Endodermal cell (in vitro differentiated cells): Measurements from ENCODE around the gene B4GALT5. TPM values are rescaled to one million over a fixed set of nuclear protein-coding genes. Genes with fewer than 3 reads are reported as not detected.

Experiments
- DNase-seq: peaks from one replicate; pipeline ENCODE4 v3.0.0-alpha.2; 2017
- H3K27ac ChIP-seq: 2 replicates; pipeline ENCODE4 v1.5.1; 2013; ENCODE audit warnings: mild to moderate bottlenecking, low read depth, low read length, moderate library complexity
- H3K27me3 ChIP-seq: 2 replicates; pipeline ENCODE4 v1.6.1; 2013; ENCODE audit warnings: mild to moderate bottlenecking, low read length, moderate library complexity; ENCODE audit not compliant: insufficient read depth, control insufficient read depth, poor library complexity, severe bottlenecking
- H3K36me3 ChIP-seq: 2 replicates; pipeline ENCODE4 v1.7.0; 2013; ENCODE audit warnings: mild to moderate bottlenecking, low read length, moderate library complexity; ENCODE audit not compliant: control insufficient read depth, insufficient read depth
- H3K4me1 ChIP-seq: one replicate; pipeline ENCODE4 v1.7.0; 2013; ENCODE audit warnings: low read length; ENCODE audit not compliant: control insufficient read depth, insufficient read depth
- H3K4me3 ChIP-seq: 2 replicates; pipeline ENCODE4 v1.5.1; 2013; ENCODE audit warnings: mild to moderate bottlenecking, low read length, moderate library complexity
- H3K9ac ChIP-seq: 2 replicates; pipeline ENCODE4 v1.6.1; 2013; ENCODE audit warnings: mild to moderate bottlenecking, low read length, moderate library complexity; ENCODE audit not compliant: poor library complexity, severe bottlenecking; ENCODE audit errors: extremely low read depth
- H3K9me3 ChIP-seq: 2 replicates; pipeline ENCODE4 v1.6.1; 2013; ENCODE audit warnings: mild to moderate bottlenecking, low read length, moderate library complexity; ENCODE audit not compliant: control insufficient read depth
- H3K27ac Mint-ChIP-seq: 2 replicates; pipeline ENCODE4 v1.8.0; 2020; ENCODE audit warnings: mixed read lengths
- H3K27me3 Mint-ChIP-seq: 2 replicates; pipeline ENCODE4 v1.8.0; 2021; ENCODE audit warnings: mild to moderate bottlenecking, mixed read lengths; ENCODE audit not compliant: insufficient read depth
- H3K36me3 Mint-ChIP-seq: 2 replicates; pipeline ENCODE4 v1.8.0; 2020; ENCODE audit warnings: low read depth, mixed read lengths
- H3K4me1 Mint-ChIP-seq: 2 replicates; pipeline ENCODE4 v1.8.0; 2020; ENCODE audit warnings: mixed read lengths
- H3K4me3 Mint-ChIP-seq: 2 replicates; pipeline ENCODE4 v1.8.0; 2020; ENCODE audit warnings: mild to moderate bottlenecking, moderate library complexity, mixed read lengths
- H3K9me3 Mint-ChIP-seq: 2 replicates; pipeline ENCODE4 v1.8.0; 2020; ENCODE audit warnings: mild to moderate bottlenecking, mixed read lengths
- WGBS, 2 experiments: methylation state at CpG; one replicate each; pipeline versions ENCODE4 v1.1.5 to v1.1.7; 2013; ENCODE audit warnings: missing lambda C conversion rate in 2 of 2, mixed read lengths in 1 of 2; ENCODE audit not compliant: insufficient coverage in 1 of 2, insufficient read length in 1 of 2; 5-methylcytosine and 5-hydroxymethylcytosine counted together
- total RNA-seq, 2 donors: library from RNA; stranded (reverse); fragmentation: NEBNext Ultra II Directional in 1 of 2; extraction: Animal tissue kit (Norgen Biotek cat#: 25700) in 1 of 2; gene quantifications; 2 replicates in 1 of 2; 3 replicates in 1 of 2; pipeline ENCODE4 v1.2.1, GENCODE V29; 2021
- TF ChIP-seq, protein P1 (sequence below): fragments of 200-600 bp; sonication (generic); conservative IDR thresholded peaks from 2 replicates; pipeline ENCODE4 v1.5.0; 2021; ENCODE audit warnings: antibody characterized with exemption, mild to moderate bottlenecking

B4GALT5 gene
- total RNA-seq, 2 donors from 2014 or later = 57.0 to 58.8 TPM

DNA sequence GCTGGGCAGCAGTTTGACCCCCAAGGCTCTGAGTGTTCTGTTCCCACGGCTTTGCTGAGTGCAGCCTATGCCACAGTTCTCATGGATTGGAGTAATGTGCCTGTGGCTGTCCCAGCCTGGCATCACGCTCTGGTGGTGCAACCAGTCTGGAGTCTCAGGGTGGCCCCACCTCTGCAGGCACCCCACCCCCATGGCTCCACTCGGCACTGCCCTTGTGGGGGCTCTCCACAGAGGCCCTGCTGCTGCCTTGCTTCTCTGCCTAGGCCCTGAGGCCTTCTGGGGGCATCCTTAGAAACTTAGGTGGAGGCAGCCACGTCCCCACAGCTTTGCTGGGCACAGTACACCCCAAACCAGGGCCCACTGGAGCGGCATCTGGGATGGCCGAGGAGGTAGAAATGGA lies 25.4 kb upstream of the B4GALT5 start:
- TF ChIP-seq, protein P1, sequence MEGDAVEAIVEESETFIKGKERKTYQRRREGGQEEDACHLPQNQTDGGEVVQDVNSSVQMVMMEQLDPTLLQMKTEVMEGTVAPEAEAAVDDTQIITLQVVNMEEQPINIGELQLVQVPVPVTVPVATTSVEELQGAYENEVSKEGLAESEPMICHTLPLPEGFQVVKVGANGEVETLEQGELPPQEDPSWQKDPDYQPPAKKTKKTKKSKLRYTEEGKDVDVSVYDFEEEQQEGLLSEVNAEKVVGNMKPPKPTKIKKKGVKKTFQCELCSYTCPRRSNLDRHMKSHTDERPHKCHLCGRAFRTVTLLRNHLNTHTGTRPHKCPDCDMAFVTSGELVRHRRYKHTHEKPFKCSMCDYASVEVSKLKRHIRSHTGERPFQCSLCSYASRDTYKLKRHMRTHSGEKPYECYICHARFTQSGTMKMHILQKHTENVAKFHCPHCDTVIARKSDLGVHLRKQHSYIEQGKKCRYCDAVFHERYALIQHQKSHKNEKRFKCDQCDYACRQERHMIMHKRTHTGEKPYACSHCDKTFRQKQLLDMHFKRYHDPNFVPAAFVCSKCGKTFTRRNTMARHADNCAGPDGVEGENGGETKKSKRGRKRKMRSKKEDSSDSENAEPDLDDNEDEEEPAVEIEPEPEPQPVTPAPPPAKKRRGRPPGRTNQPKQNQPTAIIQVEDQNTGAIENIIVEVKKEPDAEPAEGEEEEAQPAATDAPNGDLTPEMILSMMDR = no peak
- H3K36me3 ChIP-seq = no peaks in the 10 kb centered on the region
- peaks cover 12% of the 10 kb centered on the region for H3K4me1 Mint-ChIP-seq
- no peaks in the 10 kb centered on the region for H3K27me3 Mint-ChIP-seq
- no peaks in the 10 kb centered on the region for H3K36me3 Mint-ChIP-seq
- no peak overlapping the region for H3K27ac ChIP-seq
- no peaks in the 10 kb centered on the region for H3K4me1 ChIP-seq
- 77 to 88% methylated on average over 1 to 6 of the region's 6 CpGs for WGBS, 2 experiments
- H3K9me3 ChIP-seq = no peaks in the 10 kb centered on the region
- H3K4me3 ChIP-seq = no peak overlapping the region
- DNase-seq = no peak
- no peak overlapping the region for H3K27ac Mint-ChIP-seq
- H3K4me3 Mint-ChIP-seq = no peak overlapping the region
- no peaks in the 10 kb centered on the region for H3K27me3 ChIP-seq
- H3K9ac ChIP-seq = no peak overlapping the region
- H3K9me3 Mint-ChIP-seq = no peaks in the 10 kb centered on the region

DNA sequence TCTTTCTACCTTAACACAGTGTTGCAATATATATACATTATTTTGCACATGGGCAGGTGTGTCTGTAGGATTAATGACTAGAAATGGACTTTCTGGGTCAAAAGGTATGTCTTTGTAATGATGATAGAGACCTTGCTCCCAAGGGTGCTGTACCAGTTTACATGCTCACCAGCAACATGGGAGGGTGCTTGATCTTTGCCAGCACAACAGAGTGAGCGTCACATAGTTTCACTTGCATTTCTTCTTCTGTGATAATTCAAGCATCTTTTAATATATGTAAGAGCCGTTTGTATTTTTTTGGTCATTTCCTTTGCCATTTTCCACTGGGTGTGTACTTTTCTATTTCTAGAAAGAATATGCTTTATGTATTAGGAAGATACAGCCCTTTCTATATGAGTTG lies 23.6 kb upstream of the B4GALT5 start:
- no peaks in the 10 kb centered on the region for H3K9me3 Mint-ChIP-seq
- no peak overlapping the region for H3K4me3 ChIP-seq
- H3K27ac Mint-ChIP-seq = no peak overlapping the region
- DNase-seq = no peak
- H3K36me3 Mint-ChIP-seq = no peaks in the 10 kb centered on the region
- peaks cover 11% of the 10 kb centered on the region for H3K4me1 Mint-ChIP-seq
- H3K27me3 Mint-ChIP-seq = no peaks in the 10 kb centered on the region
- no peaks in the 10 kb centered on the region for H3K9me3 ChIP-seq
- H3K9ac ChIP-seq = no peak overlapping the region
- no peak overlapping the region for H3K4me3 Mint-ChIP-seq
- TF ChIP-seq, protein P1 = no peak
- 91% methylated on average over 2 of the region's 2 CpGs; no CpG with 5 or more reads in 1 of the 2 experiments for WGBS, 2 experiments
- no peaks in the 10 kb centered on the region for H3K27me3 ChIP-seq
- no peaks in the 10 kb centered on the region for H3K36me3 ChIP-seq
- no peak overlapping the region for H3K27ac ChIP-seq
- no peaks in the 10 kb centered on the region for H3K4me1 ChIP-seq

DNA sequence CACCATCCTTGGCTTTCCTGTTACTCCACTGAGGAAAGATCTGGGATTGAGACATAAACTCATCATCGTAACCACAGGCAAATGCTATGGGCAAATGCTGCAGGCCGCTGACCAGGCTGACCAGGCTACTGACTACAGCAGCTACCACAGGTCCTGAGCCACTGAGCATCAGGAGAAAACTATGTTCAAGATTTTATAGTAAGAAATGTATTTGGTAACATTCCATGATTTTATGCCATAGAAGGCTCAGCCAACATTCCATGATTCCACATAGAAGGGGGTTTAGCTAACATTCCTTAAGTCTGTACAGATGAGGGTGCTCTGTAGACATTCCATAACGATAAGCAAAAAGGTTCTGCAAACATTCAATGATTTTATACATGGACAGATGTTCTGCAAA lies 16.1 kb upstream of the B4GALT5 start:
- no peaks in the 10 kb centered on the region for H3K9me3 ChIP-seq
- H3K4me1 Mint-ChIP-seq = peaks cover 9% of the 10 kb centered on the region
- H3K9ac ChIP-seq = no peak overlapping the region
- H3K36me3 Mint-ChIP-seq = no peaks in the 10 kb centered on the region
- H3K27ac Mint-ChIP-seq = no peak overlapping the region
- no peak for DNase-seq
- H3K4me3 ChIP-seq = no peak overlapping the region
- WGBS, 2 experiments = 97 to 100% methylated on average over 2 to 3 of the region's 3 CpGs
- no peaks in the 10 kb centered on the region for H3K36me3 ChIP-seq
- TF ChIP-seq, protein P1 = no peak
- peaks cover 3% of the 10 kb centered on the region for H3K9me3 Mint-ChIP-seq
- H3K4me1 ChIP-seq = no peaks in the 10 kb centered on the region
- no peak overlapping the region for H3K27ac ChIP-seq
- H3K27me3 Mint-ChIP-seq = no peaks in the 10 kb centered on the region
- H3K4me3 Mint-ChIP-seq = no peak overlapping the region
- no peaks in the 10 kb centered on the region for H3K27me3 ChIP-seq
